Measurements from ENCODE around the gene EEF2KMT.
"Not testable (repeated sequence)": the region's sequence is repeated elsewhere in the genome, so short reads cannot be mapped to it uniquely, and the experiment has no call there.

- TF ChIP-seq CTCF, POLR2AphosphoS5, POLR2A, EP300 (IDR thresholded peaks at IDR 0.05): not testable (repeated sequence)
These were observed 37.3 kb upstream of the EEF2KMT start for GRCh38 chr16:5134739-5135452.

Data from upper lobe of left lung (tissue), 4 donors.